Neuronal stem cell (in vitro differentiated cells): Measurements from ENCODE around the gene OR10K1.

Experiments used
- DNase-seq: peaks from one replicate; pipeline ENCODE4 v3.0.0-alpha.2; 2013; ENCODE audit warnings: low spot score
- H2AFZ ChIP-seq: one replicate; pipeline ENCODE4 v1.6.1; 2013; ENCODE audit warnings: mild to moderate bottlenecking, low read length, inconsistent platforms
- H2AK5ac ChIP-seq: 2 replicates; pipeline ENCODE4 v1.6.1; 2013; ENCODE audit warnings: low read depth, mild to moderate bottlenecking, inconsistent platforms, low read length, moderate library complexity, mixed read lengths
- H2BK120ac ChIP-seq: 2 replicates; pipeline ENCODE4 v1.6.1; 2013; ENCODE audit warnings: low read depth, mild to moderate bottlenecking, inconsistent platforms, low read length, moderate library complexity, mixed read lengths
- H2BK12ac ChIP-seq: one replicate; pipeline ENCODE4 v1.6.1; 2013; ENCODE audit warnings: low read length, inconsistent platforms
- H2BK15ac ChIP-seq: 2 replicates; pipeline ENCODE4 v1.6.1; 2013; ENCODE audit warnings: mild to moderate bottlenecking, low read length, inconsistent platforms, mixed read lengths
- H2BK5ac ChIP-seq: one replicate; pipeline ENCODE4 v1.6.1; 2013; ENCODE audit warnings: inconsistent platforms, mild to moderate bottlenecking, low read length, moderate library complexity
- H3K14ac ChIP-seq: one replicate; pipeline ENCODE4 v1.6.1; 2013; ENCODE audit warnings: low read length, inconsistent platforms
- H3K18ac ChIP-seq: 2 replicates; pipeline ENCODE4 v1.6.1; 2013; ENCODE audit warnings: low read length, inconsistent platforms
- H3K23ac ChIP-seq: 2 replicates; pipeline ENCODE4 v1.6.1; 2013; ENCODE audit warnings: low read depth, mild to moderate bottlenecking, mixed read lengths, low read length, inconsistent platforms; ENCODE audit not compliant: poor library complexity
- H3K27ac ChIP-seq: replicated peaks from 3 replicates; pipeline ENCODE4 v1.5.1; 2013; ENCODE audit warnings: low read length, inconsistent platforms
- H3K27me3 ChIP-seq, 3 experiments: 2 replicates each; pipeline ENCODE4 v1.6.1; 2013; ENCODE audit warnings: low read length in 3 of 3, mild to moderate bottlenecking in 2 of 3, inconsistent platforms in 1 of 3, low read depth in 1 of 3, mixed read lengths in 1 of 3, moderate library complexity in 1 of 3; ENCODE audit not compliant: control insufficient read depth in 3 of 3, insufficient read depth in 3 of 3
- H3K36me3 ChIP-seq, 2 donors: replicated peaks in 1 of 2; 2 replicates each; pipeline ENCODE4 v1.6.1; 2013; ENCODE audit warnings: low read length in 2 of 2; ENCODE audit not compliant: control insufficient read depth in 2 of 2, insufficient read depth in 2 of 2
- H3K4ac ChIP-seq: 2 replicates; pipeline ENCODE4 v1.6.1; 2013; ENCODE audit warnings: inconsistent platforms, mild to moderate bottlenecking, low read length, moderate library complexity
- H3K4me1 ChIP-seq, 2 donors: 1 replicate in 1 of 2; 2 replicates in 1 of 2; pipeline ENCODE4 v1.6.1; 2013; ENCODE audit warnings: low read length in 2 of 2, low read depth in 1 of 2; ENCODE audit not compliant: control insufficient read depth in 2 of 2, insufficient read depth in 1 of 2
- H3K4me2 ChIP-seq: one replicate; pipeline ENCODE4 v1.6.1; 2013; ENCODE audit warnings: mild to moderate bottlenecking, low read length, inconsistent platforms; ENCODE audit not compliant: insufficient read depth, poor library complexity, severe bottlenecking
- H3K4me3 ChIP-seq, 2 donors: 2 replicates each; pipeline ENCODE4 v1.5.1; 2013; ENCODE audit warnings: low read length in 2 of 2, mild to moderate bottlenecking in 2 of 2, inconsistent platforms in 1 of 2, moderate library complexity in 1 of 2
- H3K79me1 ChIP-seq: one replicate; pipeline ENCODE4 v1.6.1; 2013; ENCODE audit warnings: low read depth, mild to moderate bottlenecking, inconsistent platforms, low read length, moderate library complexity
- H3K9ac ChIP-seq: one replicate; pipeline ENCODE4 v1.6.1; 2013; ENCODE audit warnings: mild to moderate bottlenecking, low read depth, low read length, inconsistent platforms; ENCODE audit not compliant: poor library complexity
- H3K9me3 ChIP-seq, 2 donors: replicated peaks in 1 of 2; 2 replicates each; pipeline versions ENCODE3 to v1.6.1; 2013; ENCODE audit warnings: low read length in 2 of 2, mild to moderate bottlenecking in 2 of 2, inconsistent platforms in 1 of 2, low read depth in 1 of 2, mixed read lengths in 1 of 2, moderate library complexity in 1 of 2; ENCODE audit not compliant: control insufficient read depth in 2 of 2, insufficient read depth in 1 of 2
- H4K8ac ChIP-seq: one replicate; pipeline ENCODE4 v1.6.1; 2013; ENCODE audit warnings: low read depth, mild to moderate bottlenecking, inconsistent platforms, low read length, moderate library complexity
- H4K91ac ChIP-seq: one replicate; pipeline ENCODE4 v1.6.1; 2013; ENCODE audit warnings: low read length, low read depth, mild to moderate bottlenecking, inconsistent platforms; ENCODE audit not compliant: poor library complexity
- WGBS, 2 donors: extraction: QIAGEN DNeasy Blood & Tissue Kit; methylation state at CpG; one replicate each; pipeline ENCODE4 v1.1.7; 2013; ENCODE audit warnings: missing lambda C conversion rate in 2 of 2, mixed read lengths in 1 of 2; ENCODE audit not compliant: insufficient read length in 2 of 2, insufficient replicate concordance in 1 of 2; ENCODE audit errors: extremely low coverage in 2 of 2; 5-methylcytosine and 5-hydroxymethylcytosine counted together

Gene OR10K1

GRCh38 chr1:158471920-158472319 is 10.3 kb downstream of the OR10K1 start, which contains the start of gene OR10R2:
Gene OR10R2 (plus strand): TSS chr1:158472220. CDS start chr1:158472326, 106 bp downstream.
- H3K4me2 ChIP-seq, result no peak within 1 kb of the TSS
- no peaks in the 10 kb centered on the region for H3K79me1 ChIP-seq
- H2AFZ ChIP-seq, result no peak within 1 kb of the TSS
- H2AK5ac ChIP-seq, result no peak within 1 kb of the TSS
- H3K4me1 ChIP-seq, result no peaks in the 10 kb centered on the region
- H2BK15ac ChIP-seq, result no peak within 1 kb of the TSS
- H4K8ac ChIP-seq, result no peak within 1 kb of the TSS
- no peak for DNase-seq
- no peak within 1 kb of the TSS for H2BK5ac ChIP-seq
- no peak within 1 kb of the TSS for H3K14ac ChIP-seq
- no peaks in the 10 kb centered on the region for H3K27me3 ChIP-seq
- no peak within 1 kb of the TSS for H3K18ac ChIP-seq
- no peak within 1 kb of the TSS for H2BK120ac ChIP-seq
- H4K91ac ChIP-seq, result no peak within 1 kb of the TSS
- no peaks in the 10 kb centered on the region for H3K36me3 ChIP-seq
- no peak within 1 kb of the TSS for H3K27ac ChIP-seq
- no peak within 1 kb of the TSS for H3K4me3 ChIP-seq
- no peak within 1 kb of the TSS for H3K4ac ChIP-seq
- no peak within 1 kb of the TSS for H2BK12ac ChIP-seq
- H3K9me3 ChIP-seq, result no peaks in the 10 kb centered on the region
- H3K23ac ChIP-seq, result no peak within 1 kb of the TSS
- no peak within 1 kb of the TSS for H3K9ac ChIP-seq

DNA sequence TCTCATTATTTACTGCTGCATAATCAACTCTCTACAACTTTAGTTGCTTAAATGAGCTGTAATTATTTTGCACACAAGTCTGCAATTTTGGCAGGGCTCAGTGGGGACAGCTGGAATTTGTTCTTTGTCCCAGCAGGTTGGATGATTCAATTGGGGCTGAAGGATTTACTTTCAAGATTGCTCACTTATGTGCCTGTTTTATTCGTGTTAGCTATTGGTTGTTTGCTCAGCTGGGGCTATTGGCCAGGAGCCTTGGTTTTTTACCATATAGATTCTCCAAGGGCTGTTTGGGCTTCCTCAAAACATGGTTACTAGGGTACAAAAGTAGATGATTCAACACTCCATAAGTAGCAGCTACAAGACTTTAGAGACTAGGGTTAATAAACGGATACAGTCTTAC is 23.8 kb downstream of the OR10K1 start:
- Histone ChIP-seq H3K4me1 (no peaks in the 10 kb centered on the region), H2AFZ (no peak overlapping the region), H2BK12ac (no peak overlapping the region), H3K27me3 (no peaks in the 10 kb centered on the region), H2BK15ac (no peak overlapping the region), H3K27ac (no peak overlapping the region), H3K9ac (no peak overlapping the region), H3K79me1 (no peaks in the 10 kb centered on the region), H3K9me3 (no peaks in the 10 kb centered on the region), H2BK120ac (no peak overlapping the region), H3K4ac (no peak overlapping the region), H3K23ac (no peak overlapping the region), H3K4me3 (no peak overlapping the region), H3K4me2 (no peak overlapping the region), H2AK5ac (no peak overlapping the region), H4K91ac (no peak overlapping the region), H3K14ac (no peak overlapping the region), H3K36me3 (no peaks in the 10 kb centered on the region), H2BK5ac (no peak overlapping the region), H4K8ac (no peak overlapping the region), H3K18ac (no peak overlapping the region)
- WGBS, 2 donors, result no CpG with 5 or more reads among the region's 2 CpGs
- no peak for DNase-seq

GRCh38 chr1:158491316-158491715 is 29.7 kb downstream of the OR10K1 start:
- H3K4me3 ChIP-seq, result no peak overlapping the region
- no peaks in the 10 kb centered on the region for H3K36me3 ChIP-seq
- H3K27me3 ChIP-seq, result no peaks in the 10 kb centered on the region
- no peak overlapping the region for H2BK5ac ChIP-seq
- no peak overlapping the region for H2AFZ ChIP-seq
- no peak overlapping the region for H3K4ac ChIP-seq
- H3K18ac ChIP-seq, result no peak overlapping the region
- no peak overlapping the region for H3K4me2 ChIP-seq
- H2AK5ac ChIP-seq, result no peak overlapping the region
- H3K9ac ChIP-seq, result no peak overlapping the region
- no peak overlapping the region for H2BK120ac ChIP-seq
- H3K79me1 ChIP-seq, result no peaks in the 10 kb centered on the region
- no peaks in the 10 kb centered on the region for H3K4me1 ChIP-seq
- DNase-seq, result no peak
- no peak overlapping the region for H3K14ac ChIP-seq
- no peaks in the 10 kb centered on the region for H3K9me3 ChIP-seq
- H3K23ac ChIP-seq, result no peak overlapping the region
- no peak overlapping the region for H4K91ac ChIP-seq
- WGBS, 2 donors, result no CpG with 5 or more reads among the region's 3 CpGs
- H2BK15ac ChIP-seq, result no peak overlapping the region
- no peak overlapping the region for H2BK12ac ChIP-seq
- no peak overlapping the region for H4K8ac ChIP-seq
- no peak overlapping the region for H3K27ac ChIP-seq

DNA sequence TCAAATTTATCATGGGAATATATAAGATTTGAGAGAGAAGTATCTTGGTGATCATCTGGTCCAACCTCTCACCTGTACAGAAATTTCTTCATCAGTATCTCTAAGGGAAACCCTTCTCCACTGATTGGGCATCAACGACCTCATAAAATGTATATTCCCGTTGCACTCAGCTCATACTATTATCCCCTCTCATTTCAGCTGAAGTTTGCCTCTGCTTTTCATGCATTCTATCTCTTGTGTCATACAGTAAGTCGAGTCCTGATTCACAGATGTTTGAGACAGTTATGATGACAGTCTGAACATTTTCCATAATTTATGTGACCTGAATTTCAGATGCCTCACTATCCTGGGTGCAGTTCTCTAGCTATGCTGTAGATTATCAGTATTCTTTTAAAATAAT is 31.4 kb downstream of the OR10K1 start:
- no peaks in the 10 kb centered on the region for H3K9me3 ChIP-seq
- H3K23ac ChIP-seq, result no peak overlapping the region
- H3K36me3 ChIP-seq, result no peaks in the 10 kb centered on the region
- no peak overlapping the region for H2BK5ac ChIP-seq
- H3K4me2 ChIP-seq, result no peak overlapping the region
- no peak overlapping the region for H3K9ac ChIP-seq
- no peak overlapping the region for H4K8ac ChIP-seq
- no CpG with 5 or more reads among the region's 3 CpGs for WGBS, 2 donors
- H3K79me1 ChIP-seq, result no peaks in the 10 kb centered on the region
- DNase-seq, result no peak
- H3K27ac ChIP-seq, result no peak overlapping the region
- no peaks in the 10 kb centered on the region for H3K4me1 ChIP-seq
- no peak overlapping the region for H4K91ac ChIP-seq
- no peak overlapping the region for H2AFZ ChIP-seq
- H2BK120ac ChIP-seq, result no peak overlapping the region
- no peak overlapping the region for H2AK5ac ChIP-seq
- no peak overlapping the region for H2BK15ac ChIP-seq
- no peak overlapping the region for H3K4me3 ChIP-seq
- H3K14ac ChIP-seq, result no peak overlapping the region
- no peak overlapping the region for H3K4ac ChIP-seq
- no peak overlapping the region for H3K18ac ChIP-seq
- H3K27me3 ChIP-seq, result no peaks in the 10 kb centered on the region
- no peak overlapping the region for H2BK12ac ChIP-seq
